ENCODE measurements around the gene GBA3. TPM values are rescaled to one million over a fixed set of nuclear protein-coding genes. Genes with fewer than 3 reads are reported as not detected.

The GBA3 gene
- total and polyA plus RNA-seq, 7 experiments from 2014 or later, result not detected

GRCh38 chr4:22708961-22709360 lies 16.2 kb downstream of the GBA3 start:
- no peak overlapping the region for H3K4me3 Mint-ChIP-seq
- H3K36me3 ChIP-seq (ENCODE audit: control insufficient read depth in 2 of 3, insufficient read depth in 3 of 3, low read length in 3 of 3), result no peaks in the 10 kb centered on the region
- H3K27me3 Mint-ChIP-seq, result peaks cover 2 to 12% (median 10%) of the 10 kb centered on the region in 5 donors
- no peak overlapping the region for H3K4me3 ChIP-seq (ENCODE audit: low read length)
- H3K27ac Mint-ChIP-seq, result no peak overlapping the region
- ATAC-seq (no peak), DNase-seq (no peak)
- ChIA-PET POLR2A (no interaction called here), CTCF (no interaction called here)
- no peaks in the 10 kb centered on the region for H3K27me3 ChIP-seq (ENCODE audit: control insufficient read depth in 2 of 2, insufficient read depth in 2 of 2, low read length in 2 of 2)
- no peaks in the 10 kb centered on the region for H3K9me3 Mint-ChIP-seq
- H3K9me3 ChIP-seq (ENCODE audit: control insufficient read depth in 2 of 3, low read length in 3 of 3), result no peaks in the 10 kb centered on the region
- peaks cover 0 to 10% (median 0%) of the 10 kb centered on the region in 7 donors for H3K4me1 Mint-ChIP-seq
- no peak overlapping the region for H3K27ac ChIP-seq (ENCODE audit: low read depth, low read length)
- intact Hi-C loops (cut with micrococcal nuclease), result no loop called here
- H3K4me1 ChIP-seq (ENCODE audit: control insufficient read depth in 2 of 2, insufficient read depth in 2 of 2, low read length in 2 of 2), result no peaks in the 10 kb centered on the region
- no peaks in the 10 kb centered on the region for H3K36me3 Mint-ChIP-seq

GRCh38 chr4:22712105-22712504 lies 19.4 kb downstream of the GBA3 start:
- H3K9me3 ChIP-seq (ENCODE audit: control insufficient read depth in 2 of 3, low read length in 3 of 3), result no peaks in the 10 kb centered on the region
- H3K36me3 ChIP-seq (ENCODE audit: control insufficient read depth in 2 of 3, insufficient read depth in 3 of 3, low read length in 3 of 3), result no peaks in the 10 kb centered on the region
- ChIA-PET CTCF (no interaction called here), POLR2A (no interaction called here)
- peaks cover 0 to 7% (median 0%) of the 10 kb centered on the region in 7 donors for H3K4me1 Mint-ChIP-seq
- no peak overlapping the region for H3K4me3 ChIP-seq (ENCODE audit: low read length)
- no peak overlapping the region for H3K27ac ChIP-seq (ENCODE audit: low read depth, low read length)
- H3K27me3 Mint-ChIP-seq, result peaks cover 0 to 8% (median 2%) of the 10 kb centered on the region in 5 donors
- ATAC-seq, result no peak
- no peak overlapping the region for H3K27ac Mint-ChIP-seq
- H3K27me3 ChIP-seq (ENCODE audit: control insufficient read depth in 2 of 2, insufficient read depth in 2 of 2, low read length in 2 of 2), result no peaks in the 10 kb centered on the region
- H3K9me3 Mint-ChIP-seq, result no peaks in the 10 kb centered on the region
- intact Hi-C loops (cut with micrococcal nuclease), result no loop called here
- no peak overlapping the region for H3K4me3 Mint-ChIP-seq
- H3K4me1 ChIP-seq (ENCODE audit: control insufficient read depth in 2 of 2, insufficient read depth in 2 of 2, low read length in 2 of 2), result no peaks in the 10 kb centered on the region
- no peak for DNase-seq
- H3K36me3 Mint-ChIP-seq, result no peaks in the 10 kb centered on the region

DNA sequence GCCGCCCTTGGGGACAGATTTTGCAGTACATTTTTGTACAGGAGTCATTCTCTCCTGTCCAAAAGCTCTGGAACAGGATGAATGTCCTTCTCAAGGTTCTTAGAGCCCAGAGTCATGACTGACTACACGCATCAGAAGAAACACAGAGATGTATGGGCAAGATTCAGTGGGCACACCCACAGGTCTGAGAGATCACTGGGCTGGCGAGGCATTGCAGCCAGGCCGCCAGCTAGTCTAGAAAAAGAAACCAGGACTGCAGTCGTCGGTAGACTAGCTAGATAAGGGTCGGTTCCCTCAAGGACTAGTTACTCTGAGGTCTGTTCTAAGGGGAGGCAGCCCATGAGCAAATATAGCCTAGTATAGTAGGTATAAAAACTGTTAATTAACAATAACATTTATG lies 19.8 kb downstream of the GBA3 start:
- Histone ChIP-seq H3K27me3 (ENCODE audit: control insufficient read depth in 2 of 2, insufficient read depth in 2 of 2, low read length in 2 of 2) (no peaks in the 10 kb centered on the region), H3K9me3 (ENCODE audit: control insufficient read depth in 2 of 3, low read length in 3 of 3) (no peaks in the 10 kb centered on the region), H3K4me1 (ENCODE audit: control insufficient read depth in 2 of 2, insufficient read depth in 2 of 2, low read length in 2 of 2) (no peaks in the 10 kb centered on the region), H3K36me3 (ENCODE audit: control insufficient read depth in 2 of 3, insufficient read depth in 3 of 3, low read length in 3 of 3) (no peaks in the 10 kb centered on the region), H3K27ac (ENCODE audit: low read depth, low read length) (no peak overlapping the region), H3K4me3 (ENCODE audit: low read length) (no peak overlapping the region)
- intact Hi-C loops (cut with micrococcal nuclease), result no loop called here
- POLR2A ChIA-PET, result no interaction called here
- peaks cover 0 to 3% (median 0%) of the 10 kb centered on the region in 7 donors for H3K4me1 Mint-ChIP-seq
- no peaks in the 10 kb centered on the region for H3K36me3 Mint-ChIP-seq
- DNase-seq (no peak), ATAC-seq (no peak)
- no peak overlapping the region for H3K27ac Mint-ChIP-seq
- H3K9me3 Mint-ChIP-seq, result no peaks in the 10 kb centered on the region
- CTCF ChIA-PET, result no interaction called here
- peaks cover 0 to 5% (median 2%) of the 10 kb centered on the region in 5 donors for H3K27me3 Mint-ChIP-seq
- no peak overlapping the region for H3K4me3 Mint-ChIP-seq

GRCh38 chr4:22713841-22714240 lies 21.1 kb downstream of the GBA3 start:
- H3K36me3 Mint-ChIP-seq, result no peaks in the 10 kb centered on the region
- intact Hi-C loops (cut with micrococcal nuclease), result no loop called here
- POLR2A ChIA-PET, result no interaction called here
- peaks cover 0 to 5% (median 2%) of the 10 kb centered on the region in 5 donors for H3K27me3 Mint-ChIP-seq
- Histone ChIP-seq H3K36me3 (ENCODE audit: control insufficient read depth in 2 of 3, insufficient read depth in 3 of 3, low read length in 3 of 3) (no peaks in the 10 kb centered on the region), H3K27me3 (ENCODE audit: control insufficient read depth in 2 of 2, insufficient read depth in 2 of 2, low read length in 2 of 2) (no peaks in the 10 kb centered on the region), H3K27ac (ENCODE audit: low read depth, low read length) (no peak overlapping the region), H3K4me1 (ENCODE audit: control insufficient read depth in 2 of 2, insufficient read depth in 2 of 2, low read length in 2 of 2) (no peaks in the 10 kb centered on the region), H3K4me3 (ENCODE audit: low read length) (no peak overlapping the region), H3K9me3 (ENCODE audit: control insufficient read depth in 2 of 3, low read length in 3 of 3) (no peaks in the 10 kb centered on the region)
- DNase-seq (no peak), ATAC-seq (no peak)
- no peak overlapping the region for H3K4me3 Mint-ChIP-seq
- CTCF ChIA-PET, result no interaction called here
- no peak overlapping the region for H3K27ac Mint-ChIP-seq
- H3K4me1 Mint-ChIP-seq, result no peaks in the 10 kb centered on the region
- no peaks in the 10 kb centered on the region for H3K9me3 Mint-ChIP-seq

DNA sequence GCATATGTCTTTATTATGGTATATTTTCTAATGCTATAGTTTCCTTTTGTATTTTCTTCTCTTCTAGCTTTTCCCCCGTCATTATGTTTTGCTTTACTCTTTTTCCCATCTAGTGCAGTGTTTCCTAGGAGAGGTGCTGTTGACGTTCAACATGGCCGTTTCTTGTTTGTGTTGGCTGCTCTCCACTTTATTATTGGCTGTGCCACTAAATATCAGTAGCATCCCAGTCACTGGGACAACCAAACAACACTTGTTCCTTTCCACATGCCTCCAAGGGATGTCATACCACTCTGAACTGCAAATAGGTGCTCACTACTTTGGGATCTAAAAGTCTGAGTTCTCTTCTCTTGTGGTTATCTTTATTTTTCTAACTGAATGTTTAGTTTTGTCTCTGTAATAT lies 26.5 kb downstream of the GBA3 start:
- no peak for ATAC-seq
- ChIA-PET POLR2A (no interaction called here), CTCF (no interaction called here)
- Mint-ChIP-seq H3K4me1 (no peaks in the 10 kb centered on the region), H3K27me3 (peaks cover 0 to 6% (median 0%) of the 10 kb centered on the region in 5 donors), H3K4me3 (no peak overlapping the region), H3K9me3 (peaks cover 0 to 5% (median 0%) of the 10 kb centered on the region in 11 donors), H3K36me3 (peaks cover 0 to 3% (median 0%) of the 10 kb centered on the region in 5 donors), H3K27ac (no peak overlapping the region)
- Histone ChIP-seq H3K27me3 (ENCODE audit: control insufficient read depth in 2 of 2, insufficient read depth in 2 of 2, low read length in 2 of 2) (no peaks in the 10 kb centered on the region), H3K4me3 (ENCODE audit: low read length) (no peak overlapping the region), H3K27ac (ENCODE audit: low read depth, low read length) (no peak overlapping the region), H3K36me3 (ENCODE audit: control insufficient read depth in 2 of 3, insufficient read depth in 3 of 3, low read length in 3 of 3) (no peaks in the 10 kb centered on the region), H3K4me1 (ENCODE audit: control insufficient read depth in 2 of 2, insufficient read depth in 2 of 2, low read length in 2 of 2) (no peaks in the 10 kb centered on the region), H3K9me3 (ENCODE audit: control insufficient read depth in 2 of 3, low read length in 3 of 3) (no peaks in the 10 kb centered on the region)
- intact Hi-C loops (cut with micrococcal nuclease), result no loop called here
- no peak for DNase-seq

DNA sequence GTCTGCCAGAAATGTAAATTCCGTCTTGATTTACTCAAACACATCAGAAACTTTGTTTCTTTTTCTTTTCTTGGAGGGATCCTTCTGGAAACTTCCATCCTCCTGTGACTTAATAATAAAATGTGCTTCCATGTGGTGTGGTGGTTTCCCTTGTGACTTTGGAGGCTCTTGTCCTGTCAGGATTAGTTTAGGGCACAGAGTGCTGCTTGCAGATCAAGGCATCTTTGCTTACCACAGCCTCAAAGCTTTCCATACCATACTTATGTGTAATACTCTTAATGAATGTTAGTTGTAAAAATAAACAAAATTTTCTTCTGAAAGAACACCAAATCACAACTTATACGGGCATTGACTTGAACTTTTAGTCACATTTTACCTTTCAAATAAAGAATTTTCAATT lies 27.4 kb downstream of the GBA3 start:
- no peaks in the 10 kb centered on the region for H3K36me3 ChIP-seq (ENCODE audit: control insufficient read depth in 2 of 3, insufficient read depth in 3 of 3, low read length in 3 of 3)
- Mint-ChIP-seq H3K9me3 (peaks cover 0 to 6% (median 0%) of the 10 kb centered on the region in 11 donors), H3K4me3 (no peak overlapping the region), H3K27me3 (peaks cover 0 to 8% (median 2%) of the 10 kb centered on the region in 5 donors), H3K36me3 (peaks cover 0 to 3% (median 0%) of the 10 kb centered on the region in 5 donors), H3K4me1 (no peaks in the 10 kb centered on the region), H3K27ac (no peak overlapping the region)
- intact Hi-C loops (cut with micrococcal nuclease), result no loop called here
- no peaks in the 10 kb centered on the region for H3K9me3 ChIP-seq (ENCODE audit: control insufficient read depth in 2 of 3, low read length in 3 of 3)
- H3K4me1 ChIP-seq (ENCODE audit: control insufficient read depth in 2 of 2, insufficient read depth in 2 of 2, low read length in 2 of 2), result no peaks in the 10 kb centered on the region
- ATAC-seq (no peak), DNase-seq (no peak)
- H3K27ac ChIP-seq (ENCODE audit: low read depth, low read length), result no peak overlapping the region
- H3K4me3 ChIP-seq (ENCODE audit: low read length), result no peak overlapping the region
- ChIA-PET CTCF (no interaction called here), POLR2A (no interaction called here)
- no peaks in the 10 kb centered on the region for H3K27me3 ChIP-seq (ENCODE audit: control insufficient read depth in 2 of 2, insufficient read depth in 2 of 2, low read length in 2 of 2)

DNA sequence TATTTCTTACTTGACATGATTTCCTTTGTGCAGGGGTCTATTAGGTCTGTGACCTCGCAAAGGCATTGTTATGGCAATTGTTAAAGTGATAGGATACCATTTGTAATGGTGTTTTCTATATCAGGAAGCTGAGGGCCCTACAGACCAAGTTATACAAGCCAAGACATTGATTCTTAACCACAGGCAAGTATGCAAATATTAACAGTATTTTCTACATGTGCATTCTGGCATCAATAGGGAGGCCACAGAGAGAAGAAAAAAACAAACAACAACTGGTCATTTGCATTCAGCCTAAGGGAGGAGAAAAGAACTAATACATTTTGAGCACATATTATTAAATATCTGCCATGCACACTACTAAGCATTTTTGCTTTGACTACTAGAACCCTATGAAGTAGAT lies 28.5 kb downstream of the GBA3 start:
- ChIA-PET POLR2A (no interaction called here), CTCF (no interaction called here)
- no peak overlapping the region for H3K27ac ChIP-seq (ENCODE audit: low read depth, low read length)
- no peaks in the 10 kb centered on the region for H3K4me1 ChIP-seq (ENCODE audit: control insufficient read depth in 2 of 2, insufficient read depth in 2 of 2, low read length in 2 of 2)
- ATAC-seq (no peak), DNase-seq (no peak)
- Mint-ChIP-seq H3K27me3 (peaks cover 0 to 13% (median 5%) of the 10 kb centered on the region in 5 donors), H3K36me3 (peaks cover 0 to 3% (median 0%) of the 10 kb centered on the region in 5 donors), H3K4me3 (no peak overlapping the region), H3K9me3 (peaks cover 0 to 10% (median 0%) of the 10 kb centered on the region in 11 donors), H3K4me1 (no peaks in the 10 kb centered on the region), H3K27ac (no peak overlapping the region)
- H3K27me3 ChIP-seq (ENCODE audit: control insufficient read depth in 2 of 2, insufficient read depth in 2 of 2, low read length in 2 of 2), result no peaks in the 10 kb centered on the region
- H3K4me3 ChIP-seq (ENCODE audit: low read length), result no peak overlapping the region
- H3K36me3 ChIP-seq (ENCODE audit: control insufficient read depth in 2 of 3, insufficient read depth in 3 of 3, low read length in 3 of 3), result no peaks in the 10 kb centered on the region
- H3K9me3 ChIP-seq (ENCODE audit: control insufficient read depth in 2 of 3, low read length in 3 of 3), result no peaks in the 10 kb centered on the region
- intact Hi-C loops (cut with micrococcal nuclease), result no loop called here
